Caco-2 (cell line): ENCODE data around the gene SLIT2. TPM values are rescaled to one million over a fixed set of nuclear protein-coding genes. Genes with fewer than 3 reads are reported as not detected.

Source experiments
- BruUV-seq: library from RNA; stranded (reverse); fragments of 400-500 nt; replicated peaks from 2 replicates; lab custom pipeline; 2021; lab: Mats Ljungman, UMichigan
- CTCF ChIA-PET: fragments of 300-600 bp; sonication (Branson Sonifier 250); formaldehyde crosslinking; loops from one replicate; lab custom pipeline; 2022; ENCODE audit warnings: antibody characterized with exemption; lab: Charles Lee
- POLR2A ChIA-PET: fragments of 300-600 bp; sonication (Branson Sonifier 250); formaldehyde crosslinking; loops from one replicate; lab custom pipeline; 2022; ENCODE audit warnings: antibody characterized with exemption; lab: Charles Lee
- DNase-seq, 2 experiments: peaks; one replicate each; pipeline versions ENCODE4 v3.0.0 to v3.0.0-alpha.2; 2020 to 2022
- H3K27me3 ChIP-seq: replicated peaks from 2 replicates; pipeline ENCODE4 v1.6.0; 2011; ENCODE audit warnings: low read length; ENCODE audit not compliant: control insufficient read depth, insufficient read depth
- H3K36me3 ChIP-seq: 2 replicates; pipeline ENCODE4 v1.5.1; 2011; ENCODE audit warnings: low read length; ENCODE audit not compliant: control insufficient read depth, insufficient read depth
- H3K4me1 ChIP-seq: fragments of 250-450 bp; sonication (Bioruptor Pico); 2 replicates; pipeline ENCODE4 v1.5.1; 2020; ENCODE audit warnings: mild to moderate bottlenecking
- H3K4me3 ChIP-seq: 2 replicates; pipeline ENCODE4 v1.5.1; 2011; ENCODE audit warnings: low read depth, mild to moderate bottlenecking, control low read depth, low read length
- H3K9me3 ChIP-seq: fragments of 250-450 bp; sonication (Bioruptor Pico); 2 replicates; pipeline ENCODE4 v1.5.1; 2020; ENCODE audit warnings: mild to moderate bottlenecking, moderate library complexity
- H3K27ac Mint-ChIP-seq: one replicate; pipeline ENCODE4 v1.8.0; 2022; ENCODE audit warnings: mixed read lengths; ENCODE audit not compliant: unreplicated experiment
- H3K27me3 Mint-ChIP-seq: one replicate; pipeline ENCODE4 v1.8.0; 2022; ENCODE audit warnings: mixed read lengths; ENCODE audit not compliant: insufficient read depth, unreplicated experiment
- H3K36me3 Mint-ChIP-seq: one replicate; pipeline ENCODE4 v1.8.0; 2022; ENCODE audit warnings: mild to moderate bottlenecking, mixed read lengths; ENCODE audit not compliant: insufficient read depth, unreplicated experiment
- H3K4me1 Mint-ChIP-seq: one replicate; pipeline ENCODE4 v1.8.0; 2022; ENCODE audit warnings: low read depth, mixed read lengths; ENCODE audit not compliant: unreplicated experiment
- H3K4me3 Mint-ChIP-seq: one replicate; pipeline ENCODE4 v1.8.0; 2022; ENCODE audit warnings: mild to moderate bottlenecking, moderate library complexity, mixed read lengths; ENCODE audit not compliant: unreplicated experiment
- H3K9me3 Mint-ChIP-seq: one replicate; pipeline ENCODE4 v1.8.0; 2022; ENCODE audit warnings: mixed read lengths; ENCODE audit not compliant: unreplicated experiment
- intact Hi-C: fragments of 100-400 bp; cut with micrococcal nuclease; formaldehyde crosslinking; loops from one replicate; pipeline ENCODE4 v1.10.0; 2022; ENCODE audit not compliant: unreplicated experiment
- total RNA-seq: library from RNA; stranded (reverse); gene quantifications from 2 replicates; pipeline ENCODE4 v1.2.3, GENCODE V29; 2022
- TF ChIP-seq, protein P1 (sequence below), 2 experiments: fragments of 200-600 bp in 1 of 2; IDR thresholded peaks; 1 replicate in 1 of 2; 2 replicates in 1 of 2; pipeline versions ENCODE4 v1.5.1 to v1.8.0; 2011 to 2022; ENCODE audit warnings: antibody characterized with exemption in 1 of 2, control low read depth in 1 of 2, inconsistent platforms in 1 of 2, low read depth in 1 of 2, low read length in 1 of 2, mild to moderate bottlenecking in 1 of 2, moderate library complexity in 1 of 2; ENCODE audit not compliant: insufficient read depth in 1 of 2, severe bottlenecking in 1 of 2, unreplicated experiment in 1 of 2

SLIT2 gene
- total RNA-seq, 1 experiment from 2014 or later = 0.68 TPM

DNA sequence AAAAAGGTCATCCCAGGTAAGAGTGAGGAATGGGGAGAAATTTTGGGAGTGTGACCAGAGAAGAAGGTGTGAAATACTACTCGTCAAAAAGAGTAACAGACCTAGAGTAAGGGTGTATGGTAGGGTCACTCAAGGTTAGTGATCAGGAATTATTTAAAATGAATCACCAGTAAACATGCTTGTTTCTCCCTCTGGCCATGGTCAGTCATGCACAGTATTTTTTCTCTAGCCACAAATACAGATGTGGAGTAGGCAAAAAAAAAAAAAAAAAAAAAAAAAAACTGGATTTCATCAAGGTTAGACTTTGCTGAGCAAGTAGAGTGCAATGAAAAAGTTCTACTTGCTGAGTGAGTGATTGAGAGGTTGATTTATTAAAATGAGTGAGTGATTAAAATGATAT lies 34.2 kb upstream of the SLIT2 start:
- Histone ChIP-seq H3K36me3 (no peaks in the 10 kb centered on the region), H3K9me3 (no peaks in the 10 kb centered on the region), H3K4me3 (no peak overlapping the region), H3K4me1 (no peaks in the 10 kb centered on the region), H3K27me3 (no peaks in the 10 kb centered on the region)
- no peak for DNase-seq
- Mint-ChIP-seq H3K27me3 (peaks cover 7% of the 10 kb centered on the region), H3K27ac (no peak overlapping the region), H3K4me3 (no peak overlapping the region), H3K9me3 (no peaks in the 10 kb centered on the region), H3K36me3 (no peaks in the 10 kb centered on the region), H3K4me1 (no peaks in the 10 kb centered on the region)
- BruUV-seq = no TSS peak
- ChIA-PET POLR2A (no interaction called here), CTCF (no interaction called here)
- TF ChIP-seq, protein P1, sequence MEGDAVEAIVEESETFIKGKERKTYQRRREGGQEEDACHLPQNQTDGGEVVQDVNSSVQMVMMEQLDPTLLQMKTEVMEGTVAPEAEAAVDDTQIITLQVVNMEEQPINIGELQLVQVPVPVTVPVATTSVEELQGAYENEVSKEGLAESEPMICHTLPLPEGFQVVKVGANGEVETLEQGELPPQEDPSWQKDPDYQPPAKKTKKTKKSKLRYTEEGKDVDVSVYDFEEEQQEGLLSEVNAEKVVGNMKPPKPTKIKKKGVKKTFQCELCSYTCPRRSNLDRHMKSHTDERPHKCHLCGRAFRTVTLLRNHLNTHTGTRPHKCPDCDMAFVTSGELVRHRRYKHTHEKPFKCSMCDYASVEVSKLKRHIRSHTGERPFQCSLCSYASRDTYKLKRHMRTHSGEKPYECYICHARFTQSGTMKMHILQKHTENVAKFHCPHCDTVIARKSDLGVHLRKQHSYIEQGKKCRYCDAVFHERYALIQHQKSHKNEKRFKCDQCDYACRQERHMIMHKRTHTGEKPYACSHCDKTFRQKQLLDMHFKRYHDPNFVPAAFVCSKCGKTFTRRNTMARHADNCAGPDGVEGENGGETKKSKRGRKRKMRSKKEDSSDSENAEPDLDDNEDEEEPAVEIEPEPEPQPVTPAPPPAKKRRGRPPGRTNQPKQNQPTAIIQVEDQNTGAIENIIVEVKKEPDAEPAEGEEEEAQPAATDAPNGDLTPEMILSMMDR (IDR thresholded peaks at IDR 0.05; ENCODE audit: insufficient read depth in 1 of 2, low read depth in 1 of 2, low read length in 1 of 2, severe bottlenecking in 1 of 2, unreplicated experiment in 1 of 2) = no peak
- intact Hi-C loops = no loop called here

DNA sequence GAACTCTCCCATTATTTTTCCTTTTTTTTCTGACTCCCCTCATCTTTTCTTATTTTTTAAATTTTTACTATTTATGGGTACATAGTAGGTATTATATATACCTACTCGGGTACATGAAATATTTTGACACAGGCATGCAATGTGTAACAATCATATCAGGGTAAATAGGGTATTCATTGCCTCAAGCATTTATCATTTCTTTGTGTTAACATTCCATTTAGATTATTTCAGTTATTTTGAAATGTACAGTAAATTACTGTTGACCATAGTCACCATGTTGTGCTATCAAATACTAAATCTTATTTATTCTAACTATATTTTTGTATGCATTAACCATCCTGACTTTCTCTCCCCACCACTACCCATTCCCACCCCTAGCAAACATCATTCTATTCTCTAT lies 33.8 kb upstream of the SLIT2 start:
- H3K4me1 Mint-ChIP-seq = no peaks in the 10 kb centered on the region
- POLR2A ChIA-PET = no interaction called here

DNA sequence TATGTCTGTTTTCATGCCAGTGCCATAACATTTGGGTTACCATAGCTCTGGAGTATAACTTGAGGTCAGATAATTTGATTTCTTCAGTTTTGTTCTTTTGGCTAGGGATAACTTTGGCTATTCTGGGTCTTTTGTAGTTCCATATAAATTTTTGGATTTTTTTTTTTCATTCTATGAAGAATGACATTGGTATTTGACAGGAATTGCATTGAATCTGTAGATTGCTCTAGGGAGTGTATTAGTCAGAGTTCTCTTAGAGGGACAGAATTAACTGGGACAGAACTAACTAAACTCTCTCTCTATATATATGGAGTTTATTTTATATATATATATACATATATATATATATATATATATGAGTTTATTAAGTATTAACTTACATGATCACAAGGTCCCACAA lies 32.2 kb upstream of the SLIT2 start:
- intact Hi-C loops = no loop called here
- POLR2A ChIA-PET = no interaction called here
- BruUV-seq = no TSS peak
- no peaks in the 10 kb centered on the region for H3K4me1 ChIP-seq
- no peaks in the 10 kb centered on the region for H3K36me3 Mint-ChIP-seq
- no peak overlapping the region for H3K4me3 ChIP-seq
- CTCF ChIA-PET = no interaction called here
- no peaks in the 10 kb centered on the region for H3K27me3 ChIP-seq
- no peak overlapping the region for H3K27ac Mint-ChIP-seq
- H3K4me1 Mint-ChIP-seq = no peaks in the 10 kb centered on the region
- TF ChIP-seq, protein P1 (IDR thresholded peaks at IDR 0.05; ENCODE audit: insufficient read depth in 1 of 2, low read depth in 1 of 2, low read length in 1 of 2, severe bottlenecking in 1 of 2, unreplicated experiment in 1 of 2) = no peak
- DNase-seq = no peak
- H3K9me3 Mint-ChIP-seq = no peaks in the 10 kb centered on the region
- no peak overlapping the region for H3K4me3 Mint-ChIP-seq
- H3K36me3 ChIP-seq = no peaks in the 10 kb centered on the region
- peaks cover 3% of the 10 kb centered on the region for H3K27me3 Mint-ChIP-seq
- H3K9me3 ChIP-seq = no peaks in the 10 kb centered on the region

More for the DNA sequence above, 33.8 kb upstream of the SLIT2 start:
- Mint-ChIP-seq H3K9me3 (no peaks in the 10 kb centered on the region), H3K36me3 (no peaks in the 10 kb centered on the region), H3K27me3 (peaks cover 7% of the 10 kb centered on the region), H3K4me3 (no peak overlapping the region), H3K27ac (no peak overlapping the region)
- Histone ChIP-seq H3K36me3 (no peaks in the 10 kb centered on the region), H3K9me3 (no peaks in the 10 kb centered on the region), H3K4me1 (no peaks in the 10 kb centered on the region), H3K27me3 (no peaks in the 10 kb centered on the region), H3K4me3 (no peak overlapping the region)
- CTCF ChIA-PET = no interaction called here
- intact Hi-C loops = no loop called here
- TF ChIP-seq, protein P1 (IDR thresholded peaks at IDR 0.05; ENCODE audit: insufficient read depth in 1 of 2, low read depth in 1 of 2, low read length in 1 of 2, severe bottlenecking in 1 of 2, unreplicated experiment in 1 of 2) = no peak
- no peak for DNase-seq
- BruUV-seq = no TSS peak
